ENCODE measurements around the gene CLEC1A.

- TF ChIP-seq CTCF (IDR thresholded peaks at IDR 0.05) (no peak), POLR2A (IDR thresholded peaks at IDR 0.05) (no peak)
These were observed 34.1 kb upstream of the CLEC1A start for GRCh38 chr12:10132850-10133370.

All from uterus (tissue), 2 donors.